GM19193 (cell line): Measurements from ENCODE around the gene UTP14C.

Experiments used
- POLR2A ChIP-seq: IDR thresholded peaks from 4 replicates; pipeline ENCODE4 v1.6.1; 2011; ENCODE audit not compliant: insufficient read depth, insufficient read length; ENCODE audit errors: extremely low read depth

UTP14C gene

GRCh38 chr13:51999510-51999911 lies 25.0 kb upstream of the UTP14C start:
- TF ChIP-seq POLR2A = no peak

- TF ChIP-seq POLR2A = no peak
Observed at GRCh38 chr13:51999921-52000320, 24.6 kb upstream of the UTP14C start.

- TF ChIP-seq POLR2A = no peak
Observed at GRCh38 chr13:52001120-52001731, 23.3 kb upstream of the UTP14C start.

- no peak for TF ChIP-seq POLR2A
Observed at GRCh38 chr13:52002361-52002760, 22.1 kb upstream of the UTP14C start.

GRCh38 chr13:52003541-52003940 lies 20.9 kb upstream of the UTP14C start:
- TF ChIP-seq POLR2A = no peak

- TF ChIP-seq POLR2A = no peak
Observed at GRCh38 chr13:52004511-52005170, 19.9 kb upstream of the UTP14C start.

- no peak for TF ChIP-seq POLR2A
Observed at GRCh38 chr13:52005841-52006522, 18.5 kb upstream of the UTP14C start.

- TF ChIP-seq POLR2A = no peak
Observed at GRCh38 chr13:52006523-52007245, 17.8 kb upstream of the UTP14C start.

- TF ChIP-seq POLR2A = no peak
Observed at GRCh38 chr13:52009946-52010345, 14.5 kb upstream of the UTP14C start.

GRCh38 chr13:52010890-52011631 lies 13.4 kb upstream of the UTP14C start, which contains the start of gene ATP7B:
Gene ATP7B, minus strand, starts transcription at chr13:52011450. Its CDS starts 113 bp downstream, at chr13:52011337.
- no peak for TF ChIP-seq POLR2A

GRCh38 chr13:52011632-52012511 lies 12.6 kb upstream of the UTP14C start, which contains the start of gene ALG11:
Gene ALG11, plus strand, starts transcription at chr13:52012398. Its CDS starts 21 bp downstream, at chr13:52012419.
- peak; percentile 90 for TF ChIP-seq POLR2A

- TF ChIP-seq POLR2A = no peak
Observed at GRCh38 chr13:52012512-52012836, 12.0 kb upstream of the UTP14C start.

- TF ChIP-seq POLR2A = no peak
Observed at GRCh38 chr13:52016296-52016695, 8.2 kb upstream of the UTP14C start.

GRCh38 chr13:52020191-52020590 lies 4.3 kb upstream of the UTP14C start:
- TF ChIP-seq POLR2A = no peak
